Raji (cell line): Measurements from ENCODE around the gene WBP2.

Source experiments
- POLR2A ChIP-seq: IDR thresholded peaks from 2 replicates; pipeline ENCODE4 v1.6.1; 2011; ENCODE audit warnings: low read depth, low read length, control low read depth; ENCODE audit not compliant: insufficient read depth

WBP2 gene

DNA sequence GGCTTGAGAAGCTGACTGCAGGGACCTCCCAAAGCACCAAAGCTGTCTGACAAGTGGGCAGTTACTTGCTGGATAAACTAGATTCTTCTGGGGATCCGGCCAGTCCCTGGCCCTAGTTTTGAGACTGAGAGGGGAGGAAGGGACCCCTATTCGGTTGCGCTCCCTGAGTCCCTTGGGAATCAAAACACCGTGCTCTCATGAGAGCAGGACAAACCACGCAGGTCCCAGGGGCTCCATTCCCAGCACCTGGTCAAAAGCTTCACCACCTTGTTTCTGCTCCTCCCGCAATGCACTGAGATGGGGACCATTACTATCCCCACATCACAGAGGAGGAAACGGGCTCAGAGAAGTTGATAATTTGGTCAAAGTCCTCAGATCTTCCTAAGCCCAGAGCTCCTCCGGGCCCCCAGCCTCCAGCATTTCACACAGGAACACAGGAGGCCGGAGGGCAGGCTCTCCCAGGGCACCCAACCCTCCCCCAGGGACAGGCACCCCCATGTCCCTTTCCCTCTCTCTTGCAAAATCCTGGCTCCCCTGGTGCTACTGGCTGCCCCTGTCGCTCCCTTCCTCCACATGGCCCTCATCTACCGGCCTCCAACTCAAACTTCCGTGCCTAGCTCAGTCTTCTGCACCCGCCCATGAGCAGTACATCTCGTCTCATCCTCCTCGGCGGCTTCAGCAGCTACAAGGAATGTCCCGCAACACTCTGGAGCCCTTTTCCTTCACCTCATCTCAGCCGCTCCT lies 38.3 kb upstream of the WBP2 start:
- no peak for TF ChIP-seq POLR2A

DNA sequence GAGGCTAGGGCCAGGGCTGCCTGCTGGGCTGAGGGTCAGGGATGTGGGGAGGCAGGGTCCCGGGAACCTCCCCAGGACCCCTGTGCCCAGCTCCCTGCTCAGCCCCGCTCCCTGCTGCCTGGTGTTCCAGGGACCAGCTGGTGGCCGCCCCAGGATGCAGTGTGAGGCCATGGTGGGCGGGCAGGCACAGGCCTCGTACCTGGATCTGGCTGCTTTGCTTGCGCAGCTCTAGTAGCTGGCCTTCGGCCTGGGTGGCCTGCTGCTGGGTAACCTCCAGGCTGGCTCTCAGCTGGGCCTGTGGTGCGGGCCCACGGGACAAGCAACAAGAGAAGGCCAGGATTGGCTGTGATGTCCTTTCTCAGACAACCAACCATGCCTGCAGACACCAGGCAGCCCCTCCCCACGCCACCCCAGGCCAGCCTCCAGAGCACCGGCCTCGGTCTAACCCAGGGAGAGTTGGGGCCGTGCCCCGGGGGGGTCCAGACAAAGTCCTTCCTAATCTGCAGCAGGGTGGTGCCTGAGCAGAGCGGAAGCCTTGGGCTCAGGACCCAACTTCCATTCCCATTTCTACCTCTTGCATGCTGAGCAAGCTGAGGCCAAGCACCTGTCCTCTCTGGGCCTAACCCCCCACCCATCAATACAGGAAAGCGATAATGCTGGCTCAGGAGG lies 37.6 kb upstream of the WBP2 start:
- TF ChIP-seq POLR2A, result no peak

DNA sequence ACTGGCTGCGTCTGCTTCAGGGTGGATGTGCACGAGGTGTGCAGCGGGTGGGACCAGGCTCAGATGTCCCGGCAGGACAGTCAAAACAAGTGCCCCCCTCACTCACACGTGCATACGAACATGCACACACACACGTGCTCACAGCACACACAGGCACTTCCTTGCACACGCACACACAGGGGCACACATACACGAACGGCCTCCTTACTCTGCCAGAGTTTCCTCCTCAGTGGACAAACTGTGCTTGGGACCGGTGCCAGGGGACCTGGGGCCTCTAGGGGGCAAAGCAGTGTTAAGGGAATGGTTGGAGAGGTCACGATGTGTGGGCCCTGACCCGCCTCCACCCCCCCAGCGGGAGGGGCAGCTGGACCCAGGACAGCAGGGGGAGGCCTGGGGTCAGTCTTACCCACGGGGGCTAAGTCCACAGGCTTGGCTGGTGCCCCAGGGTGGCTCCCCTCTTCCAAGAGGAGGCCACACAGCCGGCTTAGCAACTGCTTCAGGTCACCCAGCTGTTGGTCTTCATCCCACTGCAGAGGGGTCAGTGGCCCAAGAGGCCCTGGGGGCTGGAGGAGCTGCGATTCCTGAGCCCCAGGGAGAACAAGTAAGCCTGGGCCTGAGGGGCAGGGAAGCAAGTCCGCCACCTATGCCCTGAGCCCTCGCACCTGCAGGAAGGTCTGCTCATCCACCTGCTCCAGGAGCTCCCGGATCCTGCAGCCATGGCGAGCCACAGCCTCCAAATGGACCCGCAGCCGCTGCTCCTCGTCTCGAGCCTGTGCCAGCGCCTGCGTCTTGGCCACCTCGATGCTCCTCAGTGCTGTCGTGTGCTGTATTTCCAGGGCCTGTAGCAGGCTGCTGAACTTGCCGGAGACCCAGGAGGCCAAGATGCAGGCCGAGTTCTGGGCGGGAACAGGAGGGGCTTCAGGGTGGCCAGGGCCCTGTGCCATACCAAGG lies 36.7 kb upstream of the WBP2 start:
- TF ChIP-seq POLR2A, result no peak

DNA sequence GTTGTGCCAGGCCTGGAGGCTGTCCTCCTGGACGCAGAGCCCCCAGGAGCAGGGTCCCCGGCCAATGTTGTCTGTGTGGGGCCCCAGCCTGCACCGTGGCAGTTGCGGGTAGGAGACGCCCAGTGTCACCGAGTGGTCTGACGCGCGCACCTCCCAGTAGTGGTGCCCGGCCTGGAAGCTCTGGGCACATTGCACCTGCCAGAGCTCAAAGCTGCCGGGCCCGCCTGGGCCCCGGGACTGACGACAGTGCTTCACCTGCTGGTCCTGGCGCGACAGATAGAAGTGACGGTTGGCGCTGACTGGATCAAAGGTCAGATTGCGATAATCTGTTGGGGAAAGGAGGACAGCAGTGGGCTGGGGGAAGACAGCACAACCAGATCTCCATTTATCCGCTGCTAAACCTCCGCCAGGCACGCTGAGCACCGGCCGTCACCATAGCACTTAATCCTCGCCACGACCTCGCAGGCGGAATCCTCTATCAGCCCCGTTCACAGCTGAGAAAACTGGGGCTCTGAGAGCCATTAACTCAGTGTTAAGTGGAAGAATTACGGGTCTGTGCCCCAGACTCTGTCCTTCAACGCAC lies 36.0 kb upstream of the WBP2 start:
- TF ChIP-seq POLR2A, result no peak

DNA sequence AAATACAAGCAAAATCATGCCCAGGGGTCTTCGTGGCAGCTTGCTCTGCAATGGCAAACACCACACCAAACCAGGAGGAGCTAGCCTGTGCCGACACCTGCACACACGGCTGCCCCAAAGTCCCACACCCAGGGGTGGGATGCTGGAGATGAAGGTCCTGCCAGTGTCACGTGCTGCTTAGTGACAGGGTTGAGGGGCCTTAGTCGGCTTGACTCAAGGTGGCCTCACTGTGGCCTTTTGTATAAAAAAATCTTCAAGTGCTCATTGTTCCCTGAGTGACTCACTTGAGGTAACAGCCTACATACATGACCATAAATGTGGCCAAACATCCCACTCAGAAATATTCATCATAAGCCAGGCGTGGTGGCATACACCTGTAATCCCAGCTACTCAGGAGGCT lies 34.3 kb upstream of the WBP2 start:
- TF ChIP-seq POLR2A, result no peak

DNA sequence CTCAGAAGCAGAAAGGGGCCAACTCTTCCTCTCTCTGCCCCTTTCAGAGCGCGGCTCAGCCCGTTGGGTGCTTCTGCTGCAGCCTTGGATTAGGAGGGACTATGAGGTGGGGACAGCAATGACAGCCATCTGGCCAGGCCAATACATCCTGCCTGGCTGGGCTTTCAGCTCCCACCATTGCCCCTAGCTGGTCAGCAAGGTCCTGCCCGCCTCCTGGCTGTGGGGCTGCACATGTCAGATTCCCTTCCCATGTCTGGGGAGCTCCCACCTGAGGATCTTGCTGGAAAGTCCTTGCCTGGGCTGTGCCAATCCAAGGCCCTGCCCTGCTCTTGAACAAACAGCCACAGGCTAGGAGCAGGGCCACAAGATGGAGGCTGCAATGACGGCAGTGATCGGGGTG lies 33.3 kb upstream of the WBP2 start:
- no peak for TF ChIP-seq POLR2A

DNA sequence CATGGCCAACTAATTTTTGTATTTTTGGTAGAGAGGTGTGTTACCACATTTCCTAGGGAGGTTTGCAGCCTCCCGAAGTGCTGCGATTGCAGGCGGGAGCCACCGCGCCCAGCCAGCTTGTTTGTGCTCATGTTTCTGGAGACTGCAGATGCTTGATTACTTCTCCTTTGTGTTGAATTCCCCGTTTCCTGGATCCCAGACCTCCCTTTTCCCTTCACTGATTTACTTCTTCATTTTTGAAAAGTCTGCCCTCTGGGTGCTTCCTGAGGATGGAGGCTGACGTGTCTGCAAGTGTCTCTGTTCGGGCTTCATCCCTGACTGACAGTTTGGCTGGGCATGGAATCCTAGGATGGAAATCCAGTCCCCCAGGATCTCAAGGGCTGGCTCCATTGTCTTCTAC lies 30.3 kb upstream of the WBP2 start:
- no peak for TF ChIP-seq POLR2A

DNA sequence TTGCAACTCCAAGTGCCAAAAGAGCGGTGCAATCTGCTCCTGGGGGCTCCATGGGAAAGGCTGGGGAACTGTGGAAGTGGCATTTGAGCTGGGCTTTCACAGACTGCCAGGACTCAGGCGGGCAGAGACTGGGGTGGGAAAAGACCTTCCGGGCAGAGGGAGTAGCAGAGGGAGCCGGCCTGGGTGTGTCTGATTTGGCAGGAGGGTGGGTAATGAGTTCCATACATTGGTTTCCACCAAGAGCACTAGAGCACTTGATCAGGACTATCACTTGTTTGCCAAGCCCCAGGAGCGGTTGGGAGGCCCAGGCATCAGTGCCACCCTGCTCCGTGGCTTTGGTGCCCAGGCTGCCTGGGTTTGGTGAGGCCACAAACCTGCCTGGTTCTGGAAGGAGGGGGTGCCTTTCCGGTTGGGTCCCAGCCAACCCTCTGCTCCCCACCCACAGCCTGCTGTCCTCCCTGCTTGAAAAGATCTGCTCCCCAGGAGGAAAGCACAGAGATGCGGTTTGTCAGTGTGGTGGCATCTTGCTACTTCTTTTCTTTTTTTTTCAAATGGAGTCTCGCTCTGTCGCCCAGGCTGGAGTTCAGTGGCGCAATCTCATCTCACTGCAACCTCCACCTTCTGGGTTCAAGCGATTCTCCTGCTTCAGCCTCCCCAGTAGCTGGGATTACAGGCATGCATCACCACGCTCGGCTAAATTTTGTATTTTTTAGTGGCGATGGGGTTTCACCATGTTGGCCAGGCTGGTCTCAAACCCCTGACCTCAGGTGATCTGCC lies 26.7 kb upstream of the WBP2 start:
- no peak for TF ChIP-seq POLR2A

DNA sequence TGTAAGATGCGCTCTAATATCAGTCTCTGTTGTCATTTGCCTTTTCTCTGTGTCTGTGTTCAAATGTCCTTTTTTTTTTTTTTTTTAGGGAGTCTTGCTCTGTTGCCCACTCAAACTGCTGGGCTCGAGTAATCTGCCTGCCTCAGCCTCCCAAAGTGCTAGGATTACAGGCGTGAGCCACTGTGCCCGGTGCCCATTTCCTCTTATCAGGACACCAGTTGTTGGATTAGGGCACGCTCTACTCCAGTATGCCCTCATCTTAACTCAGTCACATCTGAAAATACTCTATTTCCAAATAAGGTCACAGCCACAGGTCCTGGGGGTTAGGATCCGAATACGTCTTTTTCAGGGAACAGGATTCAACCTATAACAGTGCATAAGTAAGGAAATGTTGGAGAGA lies 25.1 kb upstream of the WBP2 start:
- no peak for TF ChIP-seq POLR2A

DNA sequence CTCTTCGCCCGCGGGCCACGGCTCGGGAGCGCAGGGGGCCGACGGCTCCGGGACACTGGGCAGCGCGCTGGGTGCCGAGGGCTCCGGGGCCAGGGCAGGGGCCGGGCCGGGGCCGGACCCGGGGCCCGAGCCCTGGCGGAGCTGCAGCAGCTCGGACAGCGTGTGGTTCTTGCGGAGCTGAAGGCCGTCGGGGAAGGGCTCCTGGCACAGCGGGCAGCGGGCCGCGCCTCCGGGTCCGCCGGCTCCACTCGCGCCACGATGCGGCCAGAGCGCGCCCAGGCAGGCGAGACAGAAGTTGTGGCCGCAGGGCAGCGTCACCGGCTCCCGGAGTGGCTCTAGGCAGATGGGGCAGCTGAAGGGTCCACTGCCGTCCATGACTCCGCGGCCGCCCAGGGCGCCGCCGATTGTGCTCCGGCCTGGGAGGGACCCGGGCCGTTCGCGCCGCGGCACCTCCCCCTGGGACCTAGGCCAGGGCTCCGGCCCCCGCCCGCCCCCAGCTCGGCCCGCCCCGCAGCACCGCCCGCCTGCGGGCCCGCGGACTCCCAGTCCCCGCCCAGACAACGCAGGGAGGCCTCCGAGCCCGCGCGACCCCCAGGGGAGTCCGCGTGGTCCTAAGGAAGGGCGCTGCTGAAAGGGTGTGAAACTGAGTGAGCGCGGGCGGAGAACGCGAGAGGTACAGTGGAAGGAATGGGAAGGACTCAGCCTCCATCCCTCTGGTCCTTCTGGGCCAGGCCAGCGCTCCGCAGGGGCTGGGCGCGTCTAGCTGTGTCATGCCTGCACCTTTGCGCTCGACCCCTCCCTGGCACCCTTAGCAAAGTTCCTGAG lies 23.3 kb upstream of the WBP2 start, which contains the start of gene TRIM47:
Gene TRIM47 (minus strand): TSS at position 408 of the 825 bp plus-strand sequence. CDS start 33 bp downstream, at position 375.
- no peak for TF ChIP-seq POLR2A

DNA sequence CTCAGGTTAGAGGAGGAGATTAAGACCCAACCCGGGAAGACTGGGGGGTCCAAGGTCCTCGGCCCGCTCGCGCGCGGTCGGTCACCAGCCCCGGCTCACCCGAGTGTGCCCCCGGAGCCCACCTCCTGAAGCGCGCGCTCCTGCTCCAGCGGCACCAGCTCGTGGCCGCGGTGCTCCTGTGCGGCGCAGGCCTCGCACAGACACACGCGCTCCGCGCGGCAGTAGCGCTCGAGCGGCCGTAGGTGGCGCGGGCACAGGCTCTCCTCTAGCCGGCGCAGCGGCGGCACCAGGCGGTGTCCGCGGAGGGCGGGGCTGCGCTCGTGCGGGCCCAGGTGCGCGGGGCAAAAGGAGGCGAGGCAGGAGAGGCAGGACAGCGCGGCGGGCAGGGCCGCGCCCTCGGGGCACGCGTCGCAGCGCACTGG lies 22.6 kb upstream of the WBP2 start:
- TF ChIP-seq POLR2A, result no peak

DNA sequence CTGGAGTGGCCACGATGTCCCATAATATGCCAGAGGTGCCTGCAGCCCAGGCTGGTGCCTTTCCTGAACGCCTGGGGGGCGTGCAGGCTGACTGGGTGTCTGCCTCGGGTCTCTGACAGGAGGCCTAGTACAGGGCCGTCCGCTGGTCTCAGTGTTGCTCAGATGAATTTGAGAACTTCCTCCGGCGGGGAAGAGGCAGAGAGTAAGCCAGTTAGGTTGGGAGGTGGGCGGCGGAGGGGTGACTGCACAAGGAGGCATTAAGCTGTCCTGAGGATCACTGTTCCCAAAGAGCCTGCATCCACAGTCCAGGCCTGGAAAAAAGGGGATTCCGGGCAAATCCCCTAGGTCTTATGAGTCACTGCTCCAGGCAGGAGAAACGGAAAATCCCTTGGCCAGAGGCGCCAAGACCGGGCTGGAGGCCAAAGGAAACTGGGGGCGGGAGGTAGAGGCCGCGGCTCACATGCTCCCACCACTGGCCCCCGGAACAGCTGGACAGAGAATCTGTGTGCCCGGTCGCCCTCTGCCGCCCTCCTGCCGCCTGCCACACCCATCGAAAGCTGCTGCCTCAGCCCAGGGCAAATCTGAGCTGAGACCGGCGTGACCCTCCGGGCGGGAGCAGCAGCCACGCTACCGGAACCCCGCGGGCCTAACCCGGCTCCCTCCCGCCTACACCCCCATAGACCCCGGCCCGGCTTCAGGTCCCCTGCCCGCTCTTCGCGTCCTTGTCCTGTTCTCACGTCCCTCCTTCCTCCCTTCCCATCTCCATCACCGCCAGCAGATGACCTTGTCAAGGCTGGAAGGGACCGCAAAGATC lies 22.0 kb upstream of the WBP2 start:
- TF ChIP-seq POLR2A, result no peak
